Esophagus muscularis mucosa (tissue), 3 donors: ENCODE measurements around the gene IGFBP4.

Experiments used
- POLR2AphosphoS5 ChIP-seq, 2 donors: sonication (generic); formaldehyde crosslinking; IDR thresholded peaks; one replicate each; pipeline ENCODE4 v1.6.1; 2017; ENCODE audit warnings: antibody characterized with exemption in 2 of 2
- TF ChIP-seq, protein P1 (sequence below), 3 experiments: fragments of 200-600 bp in 2 of 3; fragments of 450-650 bp in 1 of 3; sonication (generic) in 2 of 3; IDR thresholded peaks; one replicate each; pipeline ENCODE4 v1.5.1; 2017 to 2019; ENCODE audit warnings: antibody characterized with exemption in 3 of 3, mild to moderate bottlenecking in 2 of 3, moderate library complexity in 1 of 3

DNA sequence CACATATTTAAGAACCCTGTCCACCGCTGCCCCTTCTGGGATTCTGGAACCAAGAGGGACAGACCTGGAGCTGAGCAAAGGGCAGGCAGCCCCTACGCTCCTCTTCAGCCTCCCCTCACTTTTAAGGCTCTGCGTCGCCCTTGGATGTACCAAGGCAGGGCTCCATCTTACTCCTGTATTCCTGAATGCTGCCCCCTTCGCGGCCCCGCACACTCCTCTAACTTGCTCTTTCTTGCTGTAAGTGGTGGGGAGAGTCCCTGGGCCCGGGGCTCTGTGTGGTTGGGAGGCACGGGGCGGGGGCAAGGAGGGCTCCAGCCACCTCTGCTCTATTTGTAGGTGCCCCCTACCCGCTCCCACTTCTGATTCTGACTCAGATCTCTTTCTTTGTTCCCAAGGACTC is 56.9 kb downstream of the IGFBP4 start:
- TF ChIP-seq, protein P1, sequence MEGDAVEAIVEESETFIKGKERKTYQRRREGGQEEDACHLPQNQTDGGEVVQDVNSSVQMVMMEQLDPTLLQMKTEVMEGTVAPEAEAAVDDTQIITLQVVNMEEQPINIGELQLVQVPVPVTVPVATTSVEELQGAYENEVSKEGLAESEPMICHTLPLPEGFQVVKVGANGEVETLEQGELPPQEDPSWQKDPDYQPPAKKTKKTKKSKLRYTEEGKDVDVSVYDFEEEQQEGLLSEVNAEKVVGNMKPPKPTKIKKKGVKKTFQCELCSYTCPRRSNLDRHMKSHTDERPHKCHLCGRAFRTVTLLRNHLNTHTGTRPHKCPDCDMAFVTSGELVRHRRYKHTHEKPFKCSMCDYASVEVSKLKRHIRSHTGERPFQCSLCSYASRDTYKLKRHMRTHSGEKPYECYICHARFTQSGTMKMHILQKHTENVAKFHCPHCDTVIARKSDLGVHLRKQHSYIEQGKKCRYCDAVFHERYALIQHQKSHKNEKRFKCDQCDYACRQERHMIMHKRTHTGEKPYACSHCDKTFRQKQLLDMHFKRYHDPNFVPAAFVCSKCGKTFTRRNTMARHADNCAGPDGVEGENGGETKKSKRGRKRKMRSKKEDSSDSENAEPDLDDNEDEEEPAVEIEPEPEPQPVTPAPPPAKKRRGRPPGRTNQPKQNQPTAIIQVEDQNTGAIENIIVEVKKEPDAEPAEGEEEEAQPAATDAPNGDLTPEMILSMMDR (IDR thresholded peaks at IDR 0.05) = no peak
- no peak for TF ChIP-seq POLR2AphosphoS5 (IDR thresholded peaks at IDR 0.05)
